GM12865 (cell line): Measurements from ENCODE around the gene BCOR.

Experiments used
- DNase-seq: peaks from one replicate; pipeline ENCODE4 v3.0.0; 2010; ENCODE audit warnings: low read depth
- H3K4me3 ChIP-seq: 2 replicates; pipeline ENCODE4 v1.5.1; 2011; ENCODE audit warnings: mild to moderate bottlenecking, low read depth, low read length, control low read depth
- CTCF ChIP-seq: IDR thresholded peaks from 2 replicates; pipeline ENCODE4 v1.5.1; 2011; ENCODE audit warnings: low read length, control low read depth, low read depth, inconsistent platforms; ENCODE audit not compliant: insufficient read depth; ENCODE audit errors: missing control alignments

BCOR gene

GRCh38 chrX:40088803-40089540 is 8.8 kb downstream of the BCOR start:
- no peak for DNase-seq
- H3K4me3 ChIP-seq: no peak overlapping the region
- TF ChIP-seq CTCF: no peak

DNA sequence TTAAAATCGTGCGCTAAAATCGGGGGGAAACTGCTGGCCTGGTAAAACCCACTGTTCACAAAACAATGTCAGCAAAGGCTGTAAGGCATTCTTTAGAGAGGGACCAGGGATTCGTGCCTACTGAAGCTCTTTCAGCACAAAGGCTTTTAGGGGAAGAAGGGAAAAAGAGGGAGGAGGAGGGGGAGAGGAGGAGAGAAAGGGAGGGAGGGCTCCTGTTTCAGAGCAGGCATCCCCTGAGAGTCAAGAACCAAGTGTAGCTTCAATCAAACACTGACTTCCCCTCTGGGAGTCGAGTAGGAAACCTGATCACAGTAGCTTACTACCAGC is 9.5 kb downstream of the BCOR start:
- no peak overlapping the region for H3K4me3 ChIP-seq
- TF ChIP-seq CTCF: no peak
- DNase-seq: no peak

- no peak for TF ChIP-seq CTCF
- no peak for DNase-seq
- no peak overlapping the region for H3K4me3 ChIP-seq
Observed at GRCh38 chrX:40087425-40088298, 10.1 kb downstream of the BCOR start.

GRCh38 chrX:40086569-40087335 is 11.0 kb downstream of the BCOR start:
- H3K4me3 ChIP-seq: no peak overlapping the region

DNA sequence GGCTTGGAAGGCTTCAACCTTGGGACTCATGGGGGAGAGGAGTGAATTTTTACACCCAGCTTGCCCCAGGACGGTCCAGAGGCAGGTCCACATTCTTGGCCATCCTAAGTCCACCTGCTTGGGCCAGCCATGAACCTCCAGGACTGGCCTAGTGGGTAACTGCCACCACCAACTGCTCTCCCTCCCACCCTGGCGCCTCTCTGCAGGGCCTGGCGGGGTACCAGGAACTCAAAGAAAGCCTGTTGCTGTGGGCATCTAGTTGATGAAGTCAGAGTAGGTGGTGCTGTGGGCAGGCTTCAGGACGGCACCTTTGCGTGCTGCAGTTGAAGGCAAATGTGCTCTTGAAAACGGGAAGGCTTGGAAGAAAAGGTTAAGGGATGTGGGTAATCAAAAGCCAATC is 12.0 kb downstream of the BCOR start:
- DNase-seq: no peak
- no peak for TF ChIP-seq CTCF
- no peak overlapping the region for H3K4me3 ChIP-seq

More at GRCh38 chrX:40086569-40087335, 11.0 kb downstream of the BCOR start:
- DNase-seq: no peak
- no peak for TF ChIP-seq CTCF

DNA sequence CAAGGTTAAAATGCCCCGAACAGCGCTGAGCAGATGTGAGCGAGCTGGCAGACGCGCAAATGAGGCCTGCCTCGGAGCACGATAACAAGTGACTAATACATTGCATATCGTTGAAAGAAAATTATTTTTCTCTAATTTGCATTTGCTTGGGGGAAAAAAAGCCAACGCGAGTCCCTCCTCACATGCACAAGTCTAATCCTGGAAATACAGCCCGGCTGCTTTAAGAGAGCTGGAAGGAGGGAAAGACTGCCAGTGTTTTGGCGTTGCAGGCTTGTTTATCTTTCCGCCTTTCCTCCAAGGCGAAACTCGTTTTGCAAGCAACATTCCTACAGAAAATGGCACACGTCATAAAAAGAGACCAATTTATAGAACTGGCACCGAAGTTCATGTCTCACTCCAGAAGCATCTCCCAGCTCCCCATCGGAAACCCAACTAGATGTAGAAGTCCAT is 12.6 kb downstream of the BCOR start:
- no peak overlapping the region for H3K4me3 ChIP-seq
- no peak for DNase-seq
- TF ChIP-seq CTCF: no peak
